NCI-H748 (cell line): ENCODE data around the gene TTC39C.

Experiments
- DNase-seq: peaks from one replicate; lab custom pipeline; 2025; ENCODE audit not compliant: unreplicated experiment; lab: John Stamatoyannopoulos, UW

TTC39C gene

GRCh38 chr18:23992089-23992940, 22.2 kb upstream of the TTC39C start:
- DNase-seq, result peak; percentile 82

GRCh38 chr18:23992941-23993280, 21.6 kb upstream of the TTC39C start:
- DNase-seq, result no peak

GRCh38 chr18:23994361-23994902, 20.1 kb upstream of the TTC39C start:
- DNase-seq, result peak; percentile 100

- DNase-seq, result no peak
Observed at GRCh38 chr18:23995180-23995579, 19.4 kb upstream of the TTC39C start.

- peak; percentile 29 for DNase-seq
Observed at GRCh38 chr18:23998018-23998417, 16.5 kb upstream of the TTC39C start.

- DNase-seq, result peak; percentile 100
Observed at GRCh38 chr18:23998820-23999219, 15.7 kb upstream of the TTC39C start.

GRCh38 chr18:24000613-24001490, 13.7 kb upstream of the TTC39C start:
- DNase-seq, result no peak

- no peak for DNase-seq
Observed at GRCh38 chr18:24002479-24002878, 12.1 kb upstream of the TTC39C start.

GRCh38 chr18:24003288-24003687, 11.3 kb upstream of the TTC39C start:
- no peak for DNase-seq

GRCh38 chr18:24003903-24004640, 10.5 kb upstream of the TTC39C start:
- DNase-seq, result no peak

- DNase-seq, result no peak
Observed at GRCh38 chr18:24006712-24007313, 7.7 kb upstream of the TTC39C start.

GRCh38 chr18:24009246-24009645, 5.3 kb upstream of the TTC39C start:
- no peak for DNase-seq

- DNase-seq, result peak; percentile 95
Observed at GRCh38 chr18:24009651-24010333, 4.8 kb upstream of the TTC39C start.

GRCh38 chr18:24010673-24011072, 3.9 kb upstream of the TTC39C start:
- peak; percentile 36 for DNase-seq

- peak; percentile 14 for DNase-seq
Observed at GRCh38 chr18:24011123-24011917, 3.2 kb upstream of the TTC39C start.

GRCh38 chr18:24013051-24013450, 1.5 kb upstream of the TTC39C start:
- DNase-seq, result no peak

- DNase-seq, result peak; percentile 75
Observed at GRCh38 chr18:24014986-24015638, 558 bp downstream of the TTC39C start.
